ENCODE results near the gene ESPN. TPM values are rescaled to one million over a fixed set of nuclear protein-coding genes. Genes with fewer than 3 reads are reported as not detected.

ESPN gene
- total and polyA plus RNA-seq, 2 of the 4 experiments (the other 2 are of a cell fraction): under 0.01 to 0.02 TPM

DNA sequence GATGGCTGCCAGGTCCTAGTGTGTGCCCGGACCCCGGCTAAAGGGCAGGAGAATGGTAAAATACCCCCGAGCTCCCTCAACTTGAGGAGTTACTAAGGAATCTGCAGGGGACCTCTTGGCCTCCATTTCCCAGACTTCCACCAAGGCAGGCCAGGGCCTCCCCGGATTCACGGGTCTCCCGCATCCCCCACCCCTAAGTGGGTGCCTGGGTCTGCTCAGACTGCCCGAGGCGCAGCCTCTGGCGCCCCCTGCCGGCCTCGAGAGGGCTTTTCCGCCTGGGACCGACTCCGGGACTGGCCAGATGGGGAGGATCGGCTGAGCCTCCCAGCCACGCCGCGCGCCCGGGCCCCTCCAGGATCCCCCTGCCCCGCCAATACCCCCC lies 65.2 kb downstream of the ESPN start:
- Histone ChIP-seq H3K23ac (ENCODE audit: low read depth, low read length) (no peak overlapping the region; the same call in 1 of the 2 replicates), H2BK20ac (ENCODE audit: low read depth, low read length) (no peak overlapping the region), H3K56ac (ENCODE audit: extremely low read depth, insufficient read depth, low read length) (no peak overlapping the region), H3K4me2 (ENCODE audit: low read depth, low read length) (peak overlapping the region; percentile 91), H4K91ac (ENCODE audit: insufficient read depth, low read depth, low read length) (peak overlapping the region; percentile 35; the same call in 1 of the 2 replicates), H4K8ac (ENCODE audit: low read depth in 2 of 2, low read length in 2 of 2) (peak overlapping the region; percentile 46 to 83; a peak in 3 of 4 replicates), H2BK5ac (ENCODE audit: low read depth, low read length, poor library complexity, severe bottlenecking) (peak overlapping the region; percentile 16), H2BK120ac (ENCODE audit: low read depth, low read length) (no peak overlapping the region; the same call in 1 of the 2 replicates), H3K27me3 (ENCODE audit: control insufficient read depth, insufficient read depth, low read length) (no peaks in the 10 kb centered on the region), H2AK9ac (replicated peaks; ENCODE audit: low read depth, low read length, poor library complexity) (peak overlapping the region; percentile 99), H3K18ac (ENCODE audit: low read depth, low read length) (no peak overlapping the region), H3K36me3 (ENCODE audit: control insufficient read depth, insufficient read depth, low read length) (no peaks in the 10 kb centered on the region), H2AFZ (replicated peaks; ENCODE audit: low read length, poor library complexity) (peak overlapping the region; percentile 95), H2AK5ac (ENCODE audit: low read depth, low read length) (peak overlapping the region; percentile 93), H3K9me3 (ENCODE audit: control insufficient read depth, insufficient read depth, low read length) (no peaks in the 10 kb centered on the region), H4K5ac (ENCODE audit: low read depth, low read length) (no peak overlapping the region), H3K79me1 (ENCODE audit: low read depth in 1 of 2, low read length in 2 of 2) (peaks cover 0 to 16% of the 10 kb centered on the region in 2 experiments; a peak in 1 of 4 replicates), H2BK15ac (ENCODE audit: low read depth, low read length) (no peak overlapping the region), H3K4ac (ENCODE audit: low read depth, low read length) (peak overlapping the region; percentile 84), H3K4me3 (ENCODE audit: insufficient read depth, low read depth, low read length) (peak overlapping the region; percentile 66), H3K9ac (ENCODE audit: low read depth, low read length) (peak overlapping the region; percentile 69), H3K9me1 (ENCODE audit: insufficient read depth, low read length) (0 out of 2 replicates have a peak, but pooled peaks cover 2% of the 10 kb centered on the region), H3K14ac (replicated peaks; ENCODE audit: low read depth, low read length) (peak overlapping the region; percentile 81; the same call in 1 of the 2 replicates), H3K27ac (ENCODE audit: insufficient read depth, low read length) (peak overlapping the region; percentile 42), H3K4me1 (ENCODE audit: control insufficient read depth, insufficient read depth, low read length) (peaks cover 12% of the 10 kb centered on the region), H4K20me1 (ENCODE audit: insufficient read depth, low read length) (peaks cover 6% of the 10 kb centered on the region; the same call in 1 of the 2 replicates)
- 2% methylated on average over 7 of the region's 21 CpGs; no CpG with 5 or more reads in 1 of the 2 experiments for WGBS, 2 experiments (ENCODE audit: extremely low coverage in 2 of 2, insufficient read length in 1 of 2)
- peak; percentile 69 for DNase-seq
- TF ChIP-seq MAZ (IDR thresholded peaks at IDR 0.05; ENCODE audit: borderline replicate concordance, low read depth, low read length) (0 out of 2 replicates have a peak, but pooled peaks have one; percentile 59), RAD21 (IDR thresholded peaks at IDR 0.05; ENCODE audit: low read length) (peak; percentile 65), SMC3 (IDR thresholded peaks at IDR 0.05; ENCODE audit: low read depth, low read length) (peak; percentile 40; the same call in 1 of the 2 replicates)
- TF ChIP-seq, protein P1, sequence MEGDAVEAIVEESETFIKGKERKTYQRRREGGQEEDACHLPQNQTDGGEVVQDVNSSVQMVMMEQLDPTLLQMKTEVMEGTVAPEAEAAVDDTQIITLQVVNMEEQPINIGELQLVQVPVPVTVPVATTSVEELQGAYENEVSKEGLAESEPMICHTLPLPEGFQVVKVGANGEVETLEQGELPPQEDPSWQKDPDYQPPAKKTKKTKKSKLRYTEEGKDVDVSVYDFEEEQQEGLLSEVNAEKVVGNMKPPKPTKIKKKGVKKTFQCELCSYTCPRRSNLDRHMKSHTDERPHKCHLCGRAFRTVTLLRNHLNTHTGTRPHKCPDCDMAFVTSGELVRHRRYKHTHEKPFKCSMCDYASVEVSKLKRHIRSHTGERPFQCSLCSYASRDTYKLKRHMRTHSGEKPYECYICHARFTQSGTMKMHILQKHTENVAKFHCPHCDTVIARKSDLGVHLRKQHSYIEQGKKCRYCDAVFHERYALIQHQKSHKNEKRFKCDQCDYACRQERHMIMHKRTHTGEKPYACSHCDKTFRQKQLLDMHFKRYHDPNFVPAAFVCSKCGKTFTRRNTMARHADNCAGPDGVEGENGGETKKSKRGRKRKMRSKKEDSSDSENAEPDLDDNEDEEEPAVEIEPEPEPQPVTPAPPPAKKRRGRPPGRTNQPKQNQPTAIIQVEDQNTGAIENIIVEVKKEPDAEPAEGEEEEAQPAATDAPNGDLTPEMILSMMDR (conservative IDR thresholded peaks at IDR 0.05; ENCODE audit: low read depth, low read length): peak; percentile 86
- TF ChIP-seq, protein P2, sequence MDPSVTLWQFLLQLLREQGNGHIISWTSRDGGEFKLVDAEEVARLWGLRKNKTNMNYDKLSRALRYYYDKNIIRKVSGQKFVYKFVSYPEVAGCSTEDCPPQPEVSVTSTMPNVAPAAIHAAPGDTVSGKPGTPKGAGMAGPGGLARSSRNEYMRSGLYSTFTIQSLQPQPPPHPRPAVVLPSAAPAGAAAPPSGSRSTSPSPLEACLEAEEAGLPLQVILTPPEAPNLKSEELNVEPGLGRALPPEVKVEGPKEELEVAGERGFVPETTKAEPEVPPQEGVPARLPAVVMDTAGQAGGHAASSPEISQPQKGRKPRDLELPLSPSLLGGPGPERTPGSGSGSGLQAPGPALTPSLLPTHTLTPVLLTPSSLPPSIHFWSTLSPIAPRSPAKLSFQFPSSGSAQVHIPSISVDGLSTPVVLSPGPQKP (IDR thresholded peaks at IDR 0.05; ENCODE audit: borderline replicate concordance, low read depth, low read length): no peak
- intact Hi-C loops (cut with micrococcal nuclease): loop anchor here (5.0 kb wide), 2 partner anchors 242 to 728 kb away; no protein-coding TSS in a partner anchor
- in situ Hi-C loops (cut with MboI; ENCODE audit: low sequenced_read_pairs): loop anchor here (10.0 kb wide), 1 partner anchor 155 kb away; no protein-coding TSS in a partner anchor
- ATAC-seq (ENCODE audit: low read depth): peak; percentile 77
- dilution Hi-C loops (cut with HindIII; ENCODE audit: low sequenced_read_pairs, unreplicated experiment): no loop called here
- POLR2A ChIA-PET (ENCODE audit: unreplicated experiment): interaction anchor here (0.5 kb wide), 1 partner anchor 24 kb away, joined by 5 read pairs; no protein-coding TSS in a partner anchor
- CTCF ChIA-PET: interaction anchor here (1.4 kb wide), 1 partner anchor 10 kb away, joined by 3 read pairs; no protein-coding TSS in a partner anchor
- no TSS peak for BruUV-seq (replicated peaks)
